Nephron (organoid): Measurements from ENCODE around the gene KCNQ4.

Source experiments
- H3K27ac Mint-ChIP-seq, 3 experiments: 2 replicates each; pipeline ENCODE4 v1.8.0; 2020; ENCODE audit warnings: mixed read lengths in 3 of 3, mild to moderate bottlenecking in 2 of 3, moderate library complexity in 1 of 3
- H3K27me3 Mint-ChIP-seq: 2 replicates; pipeline ENCODE4 v1.8.0; 2021; ENCODE audit warnings: low read depth, mild to moderate bottlenecking, moderate library complexity, mixed read lengths
- H3K36me3 Mint-ChIP-seq: 2 replicates; pipeline ENCODE4 v1.8.0; 2020; ENCODE audit warnings: low read depth, mixed read lengths
- H3K4me1 Mint-ChIP-seq: 2 replicates; pipeline ENCODE4 v1.8.0; 2020; ENCODE audit warnings: mixed read lengths
- H3K4me3 Mint-ChIP-seq, 3 experiments: 2 replicates each; pipeline ENCODE4 v1.8.0; 2020; ENCODE audit warnings: mild to moderate bottlenecking in 3 of 3, mixed read lengths in 3 of 3, moderate library complexity in 2 of 3
- H3K9me3 Mint-ChIP-seq: 2 replicates; pipeline ENCODE4 v1.8.0; 2020; ENCODE audit warnings: mixed read lengths
- TF ChIP-seq, protein P1 (sequence below), 3 experiments: fragments of 200-600 bp; sonication (generic); IDR thresholded peaks; one replicate each; pipeline ENCODE4 v1.5.0; 2021; ENCODE audit warnings: antibody characterized with exemption in 3 of 3; ENCODE audit not compliant: unreplicated experiment in 3 of 3

The KCNQ4 gene

DNA sequence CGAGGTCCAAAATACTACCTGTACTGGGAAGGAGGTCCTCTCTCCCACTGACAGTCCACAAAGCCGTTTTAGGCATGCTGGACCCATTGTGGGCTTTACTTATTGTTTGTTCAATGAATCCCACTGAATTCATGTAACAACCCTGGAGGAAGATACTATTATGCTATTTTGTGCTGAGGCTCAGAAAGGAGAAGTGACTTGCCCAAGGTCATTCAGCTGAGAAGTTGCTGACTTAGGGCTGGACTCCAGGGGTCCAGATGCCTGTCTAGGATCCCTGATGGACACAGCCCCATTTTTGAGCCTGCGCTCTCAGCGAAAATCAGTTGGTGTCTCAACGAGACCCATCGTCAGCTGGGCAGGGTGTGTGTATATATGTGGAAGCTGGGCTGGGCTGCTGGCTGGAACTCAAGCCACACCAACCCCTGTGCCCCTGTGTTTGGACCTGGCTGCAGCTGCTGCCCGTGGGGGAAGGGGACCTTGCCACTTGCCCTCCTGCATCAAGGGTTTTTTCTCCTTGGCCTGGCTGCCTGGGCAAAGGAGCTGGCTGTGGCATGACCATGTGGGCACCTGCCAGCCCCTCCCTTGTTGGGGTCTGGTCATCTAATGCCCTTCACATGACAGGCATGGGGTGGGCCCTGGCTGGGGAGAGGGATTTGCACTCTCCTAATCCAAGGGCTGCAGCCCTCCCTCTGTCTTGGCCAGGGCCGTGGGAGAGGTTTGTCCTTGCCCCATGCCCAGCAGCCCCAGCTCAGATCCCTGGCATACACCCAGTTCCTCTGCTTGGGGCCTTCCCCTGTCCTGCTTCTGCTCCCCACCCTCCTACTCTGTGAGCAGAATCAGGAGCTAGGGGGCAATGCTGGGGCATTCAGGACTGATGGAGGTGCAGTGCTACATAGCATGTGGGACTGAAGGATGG lies 15.0 kb downstream of the KCNQ4 start:
- Mint-ChIP-seq H3K4me1 (peaks cover 49% of the 10 kb centered on the region), H3K27ac (peak overlapping the region; percentile 10 to 63 (median 35)), H3K36me3 (no peaks in the 10 kb centered on the region), H3K27me3 (peaks cover 16% of the 10 kb centered on the region), H3K4me3 (no peak overlapping the region), H3K9me3 (no peaks in the 10 kb centered on the region)
- TF ChIP-seq, protein P1, sequence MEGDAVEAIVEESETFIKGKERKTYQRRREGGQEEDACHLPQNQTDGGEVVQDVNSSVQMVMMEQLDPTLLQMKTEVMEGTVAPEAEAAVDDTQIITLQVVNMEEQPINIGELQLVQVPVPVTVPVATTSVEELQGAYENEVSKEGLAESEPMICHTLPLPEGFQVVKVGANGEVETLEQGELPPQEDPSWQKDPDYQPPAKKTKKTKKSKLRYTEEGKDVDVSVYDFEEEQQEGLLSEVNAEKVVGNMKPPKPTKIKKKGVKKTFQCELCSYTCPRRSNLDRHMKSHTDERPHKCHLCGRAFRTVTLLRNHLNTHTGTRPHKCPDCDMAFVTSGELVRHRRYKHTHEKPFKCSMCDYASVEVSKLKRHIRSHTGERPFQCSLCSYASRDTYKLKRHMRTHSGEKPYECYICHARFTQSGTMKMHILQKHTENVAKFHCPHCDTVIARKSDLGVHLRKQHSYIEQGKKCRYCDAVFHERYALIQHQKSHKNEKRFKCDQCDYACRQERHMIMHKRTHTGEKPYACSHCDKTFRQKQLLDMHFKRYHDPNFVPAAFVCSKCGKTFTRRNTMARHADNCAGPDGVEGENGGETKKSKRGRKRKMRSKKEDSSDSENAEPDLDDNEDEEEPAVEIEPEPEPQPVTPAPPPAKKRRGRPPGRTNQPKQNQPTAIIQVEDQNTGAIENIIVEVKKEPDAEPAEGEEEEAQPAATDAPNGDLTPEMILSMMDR (IDR thresholded peaks at IDR 0.05; ENCODE audit: unreplicated experiment in 3 of 3) = no peak

DNA sequence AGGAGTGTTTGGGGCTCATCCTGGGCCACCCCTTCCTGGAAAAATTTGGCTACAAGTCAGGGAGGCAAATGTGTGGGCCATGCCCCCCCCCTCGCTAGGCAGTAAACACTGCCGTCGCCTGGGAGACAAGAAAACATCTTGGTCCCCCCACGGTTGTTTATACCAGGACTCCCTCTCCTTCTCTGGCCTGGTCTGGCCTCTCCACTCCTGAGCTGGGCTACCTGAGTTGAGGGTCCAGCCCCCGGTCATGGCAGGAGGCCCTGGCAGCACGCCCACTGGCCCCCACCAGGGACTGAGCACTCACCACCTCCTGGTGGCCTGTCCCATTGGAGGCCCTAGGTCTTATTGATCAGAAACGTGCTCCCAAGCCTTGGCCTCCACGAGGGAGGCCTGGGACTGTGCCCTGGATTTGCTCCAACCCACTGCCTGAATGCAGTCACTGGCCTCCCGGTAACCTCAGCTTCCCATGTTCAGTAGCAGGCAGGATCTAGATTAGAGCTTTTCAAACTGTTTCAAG lies 15.8 kb downstream of the KCNQ4 start:
- H3K27me3 Mint-ChIP-seq = peaks cover 16% of the 10 kb centered on the region
- H3K4me3 Mint-ChIP-seq = peak overlapping the region in 2 of 3 experiments; percentile 17 to 29
- H3K27ac Mint-ChIP-seq = peak overlapping the region; percentile 10 to 68 (median 47)
- TF ChIP-seq, protein P1 (IDR thresholded peaks at IDR 0.05; ENCODE audit: unreplicated experiment in 3 of 3) = no peak
- H3K9me3 Mint-ChIP-seq = no peaks in the 10 kb centered on the region
- H3K36me3 Mint-ChIP-seq = no peaks in the 10 kb centered on the region
- peaks cover 49% of the 10 kb centered on the region for H3K4me1 Mint-ChIP-seq

GRCh38 chr1:40801742-40802077 lies 18.1 kb downstream of the KCNQ4 start:
- peaks cover 54% of the 10 kb centered on the region for H3K4me1 Mint-ChIP-seq
- TF ChIP-seq, protein P1 (IDR thresholded peaks at IDR 0.05; ENCODE audit: unreplicated experiment in 3 of 3) = no peak
- H3K9me3 Mint-ChIP-seq = no peaks in the 10 kb centered on the region
- peaks cover 16% of the 10 kb centered on the region for H3K27me3 Mint-ChIP-seq
- H3K4me3 Mint-ChIP-seq = peak overlapping the region in 2 of 3 experiments; percentile 61 to 64
- H3K27ac Mint-ChIP-seq = peak overlapping the region in 1 of 3 experiments; percentile 10
- H3K36me3 Mint-ChIP-seq = no peaks in the 10 kb centered on the region

- H3K9me3 Mint-ChIP-seq = no peaks in the 10 kb centered on the region
- peaks cover 16% of the 10 kb centered on the region for H3K27me3 Mint-ChIP-seq
- no peaks in the 10 kb centered on the region for H3K36me3 Mint-ChIP-seq
- H3K27ac Mint-ChIP-seq = no peak overlapping the region
- H3K4me3 Mint-ChIP-seq = peak overlapping the region; percentile 43 to 64 (median 61)
- peaks cover 55% of the 10 kb centered on the region for H3K4me1 Mint-ChIP-seq
- TF ChIP-seq, protein P1 (IDR thresholded peaks at IDR 0.05; ENCODE audit: unreplicated experiment in 3 of 3) = no peak
Measured at GRCh38 chr1:40802078-40802741, 18.6 kb downstream of the KCNQ4 start.

DNA sequence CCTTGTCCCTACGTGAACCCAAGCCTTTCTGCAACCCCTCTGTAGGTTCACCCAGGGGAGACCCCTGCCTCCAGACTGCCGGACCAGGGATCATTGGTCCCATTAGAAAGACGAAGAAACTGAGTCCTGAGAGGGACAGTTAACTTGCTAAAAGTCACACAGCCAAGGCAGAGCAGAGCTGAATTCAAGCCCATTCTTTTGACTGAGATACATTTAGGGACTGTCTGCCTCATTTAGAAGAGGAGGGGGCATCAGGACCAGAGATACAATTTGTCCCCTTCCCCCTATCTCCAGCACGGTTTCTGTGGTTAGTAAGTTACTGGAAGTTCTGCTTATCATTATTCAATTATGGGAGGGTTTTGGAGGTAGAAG lies 19.1 kb downstream of the KCNQ4 start:
- TF ChIP-seq, protein P1 (IDR thresholded peaks at IDR 0.05; ENCODE audit: unreplicated experiment in 3 of 3) = no peak
- no peaks in the 10 kb centered on the region for H3K9me3 Mint-ChIP-seq
- H3K4me3 Mint-ChIP-seq = peak overlapping the region; percentile 19 to 58 (median 27)
- H3K27ac Mint-ChIP-seq = peak overlapping the region in 1 of 3 experiments; percentile 52
- peaks cover 56% of the 10 kb centered on the region for H3K4me1 Mint-ChIP-seq
- no peaks in the 10 kb centered on the region for H3K36me3 Mint-ChIP-seq
- H3K27me3 Mint-ChIP-seq = peaks cover 16% of the 10 kb centered on the region
